ENCODE measurements around the gene YIF1B. TPM values are rescaled to one million over a fixed set of nuclear protein-coding genes. Genes with fewer than 3 reads are reported as not detected.

The YIF1B gene
- total RNA-seq, 1 donor from 2014 or later = 41.8 TPM

- DNase-seq = no peak
These were observed 11.3 kb downstream of the YIF1B start for GRCh38 chr19:38304352-38304865.

- no peak for DNase-seq
These were observed 12.0 kb downstream of the YIF1B start, which contains the start of gene C19orf33 for GRCh38 chr19:38303517-38304351. C19orf33 (plus strand) TSS chr19:38304251; CDS start chr19:38304262, 11 bp downstream.

- no peak for DNase-seq
These were observed 16.7 kb downstream of the YIF1B start for GRCh38 chr19:38298821-38299680.

DNA sequence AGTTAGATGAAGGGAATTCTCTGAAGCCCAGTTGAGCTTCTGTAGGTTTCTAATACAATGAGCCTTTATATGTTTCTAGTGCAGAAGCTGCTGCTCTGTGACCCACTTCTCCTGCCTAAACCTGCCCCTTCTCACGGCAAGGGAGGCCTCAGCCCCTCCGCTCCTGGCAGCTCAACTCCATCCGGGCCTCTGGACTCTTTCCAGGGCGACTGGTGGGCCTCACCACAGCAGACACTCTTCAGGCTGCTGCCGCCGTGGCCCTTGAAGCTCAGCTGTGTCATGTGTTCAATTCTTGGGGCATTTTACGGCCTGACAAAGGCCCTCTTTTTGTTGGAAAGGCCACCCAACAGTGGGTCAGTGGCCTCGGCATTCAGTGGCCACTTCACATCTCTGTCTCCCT is 21.7 kb downstream of the YIF1B start:
- DNase-seq = no peak

DNA sequence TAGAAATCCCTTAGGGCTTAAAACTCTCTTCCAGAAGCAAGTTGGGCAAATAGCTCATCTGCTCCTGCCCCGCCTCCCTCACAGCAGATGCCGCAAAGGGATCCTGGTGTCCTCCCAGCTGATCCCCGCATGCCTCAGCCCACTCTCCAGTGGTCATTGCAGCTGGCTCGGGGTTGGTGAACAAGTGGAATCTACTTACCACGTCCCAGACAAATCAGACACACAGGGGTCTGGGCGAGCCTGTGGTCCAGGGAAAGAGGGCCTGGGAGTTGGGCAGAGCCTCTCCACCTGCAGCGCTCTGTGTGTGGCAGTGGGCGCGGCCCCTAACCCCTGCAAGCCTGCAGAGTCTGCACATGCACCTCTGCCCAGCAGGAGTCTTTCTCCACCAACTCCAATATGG is 22.5 kb downstream of the YIF1B start:
- no peak for DNase-seq

- DNase-seq = no peak
These were observed 23.9 kb downstream of the YIF1B start for GRCh38 chr19:38291855-38292254.

DNA sequence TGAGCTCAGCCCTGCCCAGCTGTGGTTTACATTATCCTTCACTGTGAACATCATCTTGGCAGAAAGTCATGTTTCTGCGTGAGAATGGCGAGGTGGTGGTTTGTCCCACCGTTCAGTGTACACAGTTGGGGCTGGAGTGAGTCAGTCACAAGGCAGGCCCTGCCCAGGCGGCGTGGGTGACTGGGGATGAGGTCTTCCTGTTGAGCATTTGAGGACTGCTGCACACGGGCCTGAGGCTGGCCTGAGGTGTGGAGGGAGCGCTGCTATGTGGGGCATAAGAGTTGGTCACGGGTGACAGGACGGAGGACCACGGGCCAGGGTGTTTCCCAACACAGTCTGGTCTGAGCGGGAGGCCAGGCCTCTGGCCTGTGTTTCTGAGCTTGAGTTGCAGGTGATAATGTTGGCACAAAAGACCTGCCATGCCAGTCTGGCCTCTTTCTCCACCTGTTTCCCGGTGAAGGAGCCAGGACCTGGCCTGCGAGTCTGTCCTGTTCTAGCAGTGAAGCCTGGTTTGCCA is 25.1 kb downstream of the YIF1B start:
- no peak for DNase-seq

GRCh38 chr19:38289955-38290354 is 25.8 kb downstream of the YIF1B start:
- peak; percentile 27 for DNase-seq

DNA sequence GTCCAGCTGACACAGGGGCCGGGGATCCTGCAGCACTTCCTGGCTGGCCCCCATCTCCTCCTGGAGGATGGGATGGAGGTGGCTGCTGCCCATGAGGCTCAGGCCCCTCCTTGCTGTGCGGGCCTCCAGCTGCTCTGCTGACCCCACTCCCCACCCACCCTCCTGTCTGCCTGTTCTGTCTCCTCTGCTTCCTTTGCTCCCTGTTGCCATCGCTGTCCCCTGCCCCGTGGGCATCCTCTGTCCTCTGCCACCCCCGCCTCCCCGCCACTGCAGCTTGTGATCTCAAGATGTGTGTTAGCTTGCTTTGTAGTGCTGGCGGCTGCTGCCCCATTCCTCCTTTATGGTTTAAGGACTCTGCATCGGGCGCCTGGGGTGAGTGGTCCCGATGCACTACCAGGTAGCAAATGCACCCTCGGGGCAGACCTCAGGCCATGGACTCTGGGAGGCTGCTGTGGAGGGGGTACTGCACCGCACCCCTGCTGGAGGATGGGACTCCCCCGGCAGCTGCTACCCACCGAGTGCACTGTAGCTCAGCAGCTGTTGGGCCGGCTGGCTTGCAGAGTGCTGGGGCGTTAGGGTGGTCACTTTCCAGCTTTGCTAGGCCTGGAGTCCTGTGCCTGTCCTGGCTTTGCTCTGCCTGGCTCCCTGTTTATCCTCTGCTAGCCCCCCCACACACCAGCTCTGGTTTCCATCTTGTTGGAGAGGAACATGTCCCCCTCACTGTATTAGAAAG is 27.5 kb downstream of the YIF1B start:
- no peak for DNase-seq

- no peak for DNase-seq
These were observed 28.1 kb downstream of the YIF1B start for GRCh38 chr19:38287604-38288003.

DNA sequence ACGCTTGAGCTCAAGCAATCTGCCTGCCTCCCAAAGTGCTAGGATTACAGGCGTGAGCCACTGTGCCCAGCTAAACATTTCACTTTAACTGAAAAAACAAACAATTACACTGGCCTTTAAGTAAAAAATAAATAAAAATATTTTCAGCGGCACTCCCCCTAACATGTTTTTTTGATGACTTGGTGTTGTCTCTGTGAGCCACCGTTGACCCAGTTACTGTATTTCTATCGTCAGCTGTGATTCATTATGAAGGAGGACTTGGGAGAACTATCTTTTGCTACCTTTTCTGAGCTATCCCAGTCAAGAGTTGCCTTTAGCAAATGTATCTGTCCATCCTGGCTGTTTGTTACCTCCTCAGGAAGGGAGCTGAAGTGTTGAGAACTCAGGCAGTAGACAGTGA is 30.2 kb downstream of the YIF1B start:
- no peak for DNase-seq

DNA sequence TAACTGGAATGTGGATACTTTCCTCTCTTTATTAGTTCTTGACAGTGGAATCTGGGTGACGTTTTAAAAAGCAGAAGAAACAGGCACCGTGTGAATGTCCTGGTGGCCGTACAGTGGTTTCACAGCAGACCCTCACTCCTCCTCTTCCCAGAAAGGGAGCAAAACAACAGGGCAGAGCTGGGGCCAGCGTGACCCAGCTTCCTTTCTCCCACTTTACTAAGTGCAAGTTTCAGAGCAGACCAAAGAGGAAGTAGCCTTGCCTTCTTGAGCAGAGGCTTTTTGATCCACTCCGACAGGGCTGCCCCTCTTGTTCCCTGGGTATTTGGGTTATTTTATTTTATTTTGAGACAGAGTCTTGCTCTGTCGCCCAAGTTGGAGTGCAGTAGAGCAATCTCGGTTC is 31.3 kb downstream of the YIF1B start:
- DNase-seq = no peak

DNA sequence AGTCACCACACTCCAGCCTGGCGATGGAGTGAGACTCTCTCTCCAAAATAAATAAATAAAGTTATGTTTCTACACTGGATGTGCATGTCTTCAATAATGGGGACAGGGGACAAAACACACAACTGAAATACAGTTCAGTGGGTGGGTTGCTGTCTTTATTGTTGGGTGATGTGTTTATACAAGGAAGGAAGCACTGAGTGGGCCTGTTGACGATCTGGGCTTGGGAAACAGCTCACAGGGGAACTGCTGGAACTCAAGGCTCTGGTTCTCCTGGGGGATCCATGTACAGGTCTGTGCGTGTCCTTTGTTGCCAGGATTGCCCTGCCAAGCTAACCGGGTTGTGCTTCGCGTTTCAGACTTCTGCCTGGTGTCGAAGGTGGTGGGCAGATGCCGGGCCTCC is 32.5 kb downstream of the YIF1B start:
- DNase-seq = no peak

DNA sequence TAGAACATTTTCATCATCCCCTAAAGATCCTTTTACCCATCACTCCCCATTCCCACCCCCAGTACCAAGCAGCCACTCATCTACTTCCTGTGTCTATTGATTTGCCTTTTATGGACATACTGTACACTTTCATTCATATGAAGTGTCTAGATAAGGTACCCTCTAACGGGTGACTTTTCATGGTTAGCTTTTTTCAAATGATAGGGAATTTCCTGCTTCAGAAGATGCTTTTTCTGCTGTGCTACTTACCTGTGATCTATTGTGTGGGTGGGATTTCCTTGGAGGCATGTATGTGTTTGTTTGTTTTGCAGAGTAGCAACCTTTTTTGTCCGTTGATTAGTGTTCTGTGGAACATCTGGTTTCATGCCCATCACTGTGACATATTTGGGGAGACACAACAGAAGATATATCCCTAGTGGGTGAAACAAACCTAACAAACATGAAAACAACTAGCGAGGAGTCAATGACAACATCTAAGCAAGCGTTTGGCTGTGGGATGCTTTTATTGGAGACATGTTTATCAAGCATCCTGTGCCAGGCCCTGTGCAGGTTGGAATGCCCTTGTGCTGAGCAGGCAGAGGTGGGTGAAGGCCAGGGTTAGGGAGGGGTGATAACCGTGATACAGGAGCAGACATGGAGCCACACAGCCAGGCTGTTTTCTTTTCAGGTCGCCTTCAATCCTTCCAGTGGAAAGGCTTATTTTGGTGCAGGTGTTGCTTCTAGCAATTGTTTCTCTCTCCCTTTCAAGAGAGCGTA is 33.8 kb downstream of the YIF1B start:
- no peak for DNase-seq

DNA sequence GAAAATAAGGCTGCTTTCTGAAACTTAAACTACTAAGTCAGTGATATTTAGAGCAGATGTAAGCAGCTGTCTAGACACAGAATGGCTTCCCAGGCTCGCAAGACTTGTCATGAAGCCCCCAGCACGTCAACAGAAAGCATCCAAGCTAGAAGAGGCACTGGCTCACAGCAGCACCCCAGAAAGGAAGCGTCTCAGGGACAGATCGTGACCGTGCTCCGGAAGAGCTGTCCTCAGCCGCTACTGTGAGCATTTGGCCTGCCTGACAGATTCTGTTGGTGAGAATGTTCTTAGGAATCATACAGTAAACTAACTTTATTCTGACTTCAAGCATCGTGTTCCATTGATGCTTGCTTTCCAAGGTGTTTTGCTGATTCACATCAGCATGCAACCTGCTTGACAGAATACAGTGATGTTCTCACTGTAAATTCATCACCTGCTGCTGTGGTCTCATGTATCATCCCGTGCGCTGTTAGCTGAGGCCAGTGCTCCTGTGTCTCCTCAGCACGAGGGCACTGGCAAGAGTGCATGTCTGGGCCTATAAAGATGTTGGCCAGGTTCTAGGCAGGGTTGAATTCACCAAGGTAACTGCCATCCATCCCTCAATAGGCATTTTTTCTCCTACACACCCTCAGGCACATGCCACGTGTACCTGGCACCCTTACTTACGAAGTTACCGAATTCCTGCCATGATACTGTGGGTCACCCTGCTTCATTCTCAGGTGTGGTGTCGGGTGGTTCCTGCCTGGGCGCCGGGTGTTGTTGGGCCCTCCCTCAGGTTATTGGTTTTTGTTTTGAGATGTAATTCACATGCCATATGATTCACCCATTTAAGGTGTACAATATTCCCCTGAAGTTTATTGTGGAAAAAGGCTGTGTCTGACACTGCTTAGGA is 35.5 kb downstream of the YIF1B start:
- no peak for DNase-seq

GRCh38 chr19:38278751-38279150 is 37.0 kb downstream of the YIF1B start:
- no peak for DNase-seq

GRCh38 chr19:38277969-38278680 is 37.6 kb downstream of the YIF1B start:
- no peak for DNase-seq

- DNase-seq = no peak
These were observed 38.2 kb downstream of the YIF1B start for GRCh38 chr19:38277549-38277948.

GRCh38 chr19:38276942-38277517 is 38.7 kb downstream of the YIF1B start:
- DNase-seq = no peak
